Metanephros (tissue), 2 donors: ENCODE measurements around the gene SLC34A2. TPM values are rescaled to one million over a fixed set of nuclear protein-coding genes. Genes with fewer than 3 reads are reported as not detected.

Source experiments
- small RNA-seq: library from RNA; depleted of rRNA; stranded (forward); fragments of <200 nt; gene quantifications from one replicate; pipeline ENCODE3, GENCODE V24; 2014; ENCODE audit warnings: low replicate concordance
- total RNA-seq: library from RNA; depleted of rRNA; stranded (reverse); fragments of >200 nt; gene quantifications from one replicate; pipeline ENCODE4 v1.2.3, GENCODE V29; 2014

Gene SLC34A2, protein sequence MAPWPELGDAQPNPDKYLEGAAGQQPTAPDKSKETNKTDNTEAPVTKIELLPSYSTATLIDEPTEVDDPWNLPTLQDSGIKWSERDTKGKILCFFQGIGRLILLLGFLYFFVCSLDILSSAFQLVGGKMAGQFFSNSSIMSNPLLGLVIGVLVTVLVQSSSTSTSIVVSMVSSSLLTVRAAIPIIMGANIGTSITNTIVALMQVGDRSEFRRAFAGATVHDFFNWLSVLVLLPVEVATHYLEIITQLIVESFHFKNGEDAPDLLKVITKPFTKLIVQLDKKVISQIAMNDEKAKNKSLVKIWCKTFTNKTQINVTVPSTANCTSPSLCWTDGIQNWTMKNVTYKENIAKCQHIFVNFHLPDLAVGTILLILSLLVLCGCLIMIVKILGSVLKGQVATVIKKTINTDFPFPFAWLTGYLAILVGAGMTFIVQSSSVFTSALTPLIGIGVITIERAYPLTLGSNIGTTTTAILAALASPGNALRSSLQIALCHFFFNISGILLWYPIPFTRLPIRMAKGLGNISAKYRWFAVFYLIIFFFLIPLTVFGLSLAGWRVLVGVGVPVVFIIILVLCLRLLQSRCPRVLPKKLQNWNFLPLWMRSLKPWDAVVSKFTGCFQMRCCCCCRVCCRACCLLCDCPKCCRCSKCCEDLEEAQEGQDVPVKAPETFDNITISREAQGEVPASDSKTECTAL
- 17.4 TPM for total RNA-seq

DNA sequence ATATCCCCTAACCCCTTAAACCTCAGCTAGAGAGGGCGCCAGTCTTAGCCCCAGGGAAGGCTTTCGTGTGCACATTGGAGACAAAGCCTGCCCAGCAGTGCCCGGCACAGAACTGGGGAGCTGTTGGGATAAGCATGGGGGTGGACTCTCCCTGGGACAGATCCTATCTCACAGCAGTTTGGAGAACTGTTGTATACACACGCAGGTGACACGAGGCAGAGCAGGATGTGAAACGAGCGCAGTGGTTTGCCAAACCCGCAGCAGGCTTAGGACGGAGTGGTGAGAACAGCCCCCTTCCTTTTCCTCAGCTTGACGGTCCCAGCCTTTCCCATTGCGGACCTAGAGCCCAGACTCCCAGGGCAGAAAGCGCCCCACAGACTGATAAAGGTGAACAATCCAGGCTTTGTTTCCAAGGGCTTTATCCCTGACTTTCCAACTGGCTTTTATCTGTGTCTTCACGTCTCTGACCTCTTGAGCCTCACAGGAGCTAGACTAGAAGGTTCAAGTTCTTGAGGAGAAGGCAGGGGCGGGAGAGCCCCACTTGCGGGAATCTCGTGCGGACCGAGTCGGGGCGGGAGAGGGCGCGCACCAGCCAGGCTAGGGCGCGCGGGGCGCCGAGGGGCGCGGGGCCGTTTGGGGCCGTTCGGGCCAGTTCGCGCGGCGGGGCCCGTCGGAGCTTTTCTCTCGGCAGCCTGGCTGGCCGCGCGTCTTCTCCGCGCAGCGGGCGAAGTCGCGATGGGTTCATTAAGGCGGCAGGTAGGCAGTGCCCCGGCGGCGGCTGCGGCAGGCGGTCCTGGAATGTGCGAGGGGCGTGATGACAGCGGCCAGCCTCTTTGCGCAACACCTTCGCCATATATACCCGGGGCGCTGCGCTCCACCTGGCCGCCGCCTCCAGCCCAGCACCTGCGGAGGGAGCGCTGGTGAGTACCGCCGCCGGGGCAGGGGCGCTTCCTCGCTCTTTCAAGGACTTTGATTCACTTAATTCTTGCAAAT, at the start of gene SLC34A2:
SLC34A2 (plus strand) TSS at position 881 of the 993 bp plus-strand sequence. CDS start 6,650 bp downstream, outside the sequence.

Small RNAs within 50 kb of the gene (small RNA-seq; reads per million reads assigned to genes)
- gene AC092436.3 = not detected
- not detected for gene MTND4LP22
- not detected for gene RPS29P11

Other genes starting within 250 kb of the SLC34A2 start
- 48.3 TPM for gene SEL1L3, start 207.1 kb downstream of the SLC34A2 start, total RNA-seq